ENCODE measurements around the gene TULP1.
"Not testable (repeated sequence)": the region's sequence is repeated elsewhere in the genome, so short reads cannot be mapped to it uniquely, and the experiment has no call there.

TULP1 gene

DNA sequence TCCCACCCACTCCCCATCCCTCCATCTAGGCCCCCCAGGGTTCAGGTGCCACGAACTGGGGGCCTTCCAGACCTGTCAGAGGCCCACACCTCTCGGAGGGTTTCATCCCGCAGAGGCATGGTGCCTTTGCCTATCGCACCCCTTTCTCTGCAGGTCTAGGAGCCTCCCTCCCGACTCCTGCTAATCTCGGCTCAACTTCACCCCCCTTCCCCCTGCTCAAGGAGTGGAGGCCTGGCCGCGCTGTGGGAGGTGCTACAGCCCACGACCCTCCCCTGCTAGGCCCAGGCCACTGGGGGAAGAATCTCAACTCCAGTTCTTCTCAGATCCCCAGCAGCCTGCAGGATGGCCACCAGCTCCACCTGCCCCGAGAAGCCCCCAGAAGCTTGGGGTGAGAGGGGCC, at the start of gene TULP1:
TULP1 (minus strand) TSS at position 157 of the 400 bp plus-strand sequence; CDS start at position 119, 38 bp downstream.
- no peak for DNase-seq (ENCODE audit: low spot score)

DNA sequence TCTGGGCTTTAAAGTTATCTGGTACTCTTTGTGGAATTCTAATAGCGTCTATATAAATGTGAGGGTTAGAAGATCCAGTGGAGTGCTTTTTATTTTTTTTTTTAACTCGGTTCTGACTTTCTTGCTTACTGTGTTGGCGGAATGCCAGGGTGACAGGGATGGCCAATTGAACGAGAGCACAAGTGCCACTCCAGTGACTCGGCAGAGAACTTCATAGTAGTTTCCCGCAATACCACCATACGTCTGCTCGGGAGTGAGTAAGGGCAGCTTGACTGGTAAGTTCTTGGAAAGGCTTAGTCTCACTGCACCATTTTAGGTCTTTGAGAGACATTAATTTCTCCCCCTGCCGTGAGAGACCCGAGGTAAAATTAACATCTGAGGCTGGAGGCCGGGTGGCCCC, 49.4 kb upstream of the TULP1 start:
- no peak for DNase-seq (ENCODE audit: low spot score)

DNA sequence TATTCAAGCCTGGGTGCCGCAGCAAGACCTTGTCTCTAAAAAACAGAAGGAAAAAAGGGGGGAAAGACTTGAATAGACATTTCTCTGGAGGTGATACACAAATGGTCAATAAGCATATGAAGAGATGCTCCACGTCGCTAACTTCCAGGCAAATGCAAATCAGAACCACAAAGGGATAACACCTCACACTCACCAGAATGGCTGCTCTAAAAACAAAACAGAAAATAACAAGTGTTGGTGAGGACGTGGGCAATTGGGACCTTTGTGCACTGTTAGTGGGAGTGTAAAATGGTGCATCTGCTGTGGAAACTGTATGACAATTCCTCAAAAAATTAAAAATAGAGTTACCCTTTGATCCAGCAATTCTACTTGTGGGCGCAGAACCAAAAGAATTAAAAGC, 48.4 kb upstream of the TULP1 start:
- no peak for DNase-seq (ENCODE audit: low spot score)

DNA sequence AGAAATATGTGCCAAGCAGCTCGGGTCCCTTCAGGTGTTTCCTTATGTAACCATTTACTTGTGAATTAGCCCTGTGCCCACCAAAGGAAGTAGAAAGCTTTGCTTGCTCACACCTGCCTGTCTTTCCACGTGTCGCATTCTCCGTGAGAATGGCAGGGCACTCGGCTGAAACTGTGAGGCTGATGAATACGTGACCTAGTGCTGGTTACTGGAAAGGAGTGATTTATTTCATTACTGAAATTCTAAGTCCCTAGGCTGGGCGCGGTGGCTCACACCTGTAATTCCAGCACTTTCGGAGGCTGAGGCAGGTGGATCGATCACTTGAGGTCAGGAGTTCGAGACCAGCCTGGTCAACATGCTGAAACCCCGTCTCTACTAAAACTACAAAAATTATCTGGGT, 45.9 kb upstream of the TULP1 start:
- no peak for DNase-seq (ENCODE audit: low spot score)

DNA sequence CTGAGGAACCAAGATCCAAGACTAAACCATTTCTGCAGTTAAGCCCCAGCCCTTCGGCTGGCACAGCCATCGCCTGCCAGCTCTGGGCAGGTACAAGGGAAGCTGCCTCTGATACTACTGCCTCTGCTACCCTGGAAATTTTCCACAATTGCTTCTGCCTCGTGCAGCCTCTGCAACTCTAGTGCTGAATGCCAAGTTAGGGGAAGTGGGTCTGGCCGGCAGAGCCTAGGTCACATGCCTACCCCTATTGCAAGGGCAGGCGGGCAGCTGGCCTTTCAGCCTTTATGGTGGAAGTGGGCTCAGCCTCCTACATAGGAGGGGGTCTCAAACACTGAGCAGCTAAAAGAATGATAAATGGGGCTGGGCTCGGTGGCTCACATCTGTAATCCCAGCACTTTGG, 44.5 kb upstream of the TULP1 start:
- no peak for DNase-seq (ENCODE audit: low spot score)

DNA sequence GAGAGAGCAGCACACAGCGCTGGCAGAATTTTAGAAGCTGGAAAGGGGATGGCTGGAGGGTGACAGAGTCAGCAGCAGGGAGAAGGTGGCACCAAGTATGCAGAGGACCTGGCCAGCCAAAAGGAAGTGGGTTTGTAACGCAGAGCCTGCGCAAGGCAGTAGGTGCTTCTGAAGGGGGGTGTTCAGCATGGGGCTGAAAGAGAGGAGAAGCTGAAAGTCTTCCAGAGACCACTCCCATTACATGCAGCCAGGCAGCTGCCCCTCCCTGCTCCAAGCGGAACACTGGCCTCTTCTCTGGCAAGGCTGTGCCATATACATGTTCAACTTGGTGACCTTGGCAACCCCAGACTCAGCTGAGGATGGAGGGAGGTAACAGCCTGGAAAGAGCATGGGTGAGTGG, 42.1 kb upstream of the TULP1 start:
- no peak for DNase-seq (ENCODE audit: low spot score)

DNA sequence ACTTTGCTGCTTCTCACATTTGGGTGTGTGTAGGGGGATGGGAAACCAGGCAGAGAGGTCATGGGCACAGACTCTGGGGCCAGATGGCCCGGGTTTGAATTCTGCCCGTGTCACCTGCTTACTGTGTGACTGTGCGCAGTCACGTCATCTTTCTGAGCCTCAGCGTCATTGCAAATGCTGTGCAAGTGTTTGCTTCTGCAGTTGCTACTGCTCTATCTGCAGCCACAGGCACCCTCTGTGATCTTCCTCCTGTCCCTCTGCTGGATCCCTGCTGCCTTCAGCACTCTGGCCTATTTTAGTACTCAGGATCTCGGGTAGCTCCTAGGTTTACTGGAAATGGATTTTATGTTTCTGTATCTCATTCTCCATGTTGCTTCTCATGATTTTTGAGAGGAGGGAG, 40.6 kb upstream of the TULP1 start:
- DNase-seq (ENCODE audit: low spot score), result no peak

DNA sequence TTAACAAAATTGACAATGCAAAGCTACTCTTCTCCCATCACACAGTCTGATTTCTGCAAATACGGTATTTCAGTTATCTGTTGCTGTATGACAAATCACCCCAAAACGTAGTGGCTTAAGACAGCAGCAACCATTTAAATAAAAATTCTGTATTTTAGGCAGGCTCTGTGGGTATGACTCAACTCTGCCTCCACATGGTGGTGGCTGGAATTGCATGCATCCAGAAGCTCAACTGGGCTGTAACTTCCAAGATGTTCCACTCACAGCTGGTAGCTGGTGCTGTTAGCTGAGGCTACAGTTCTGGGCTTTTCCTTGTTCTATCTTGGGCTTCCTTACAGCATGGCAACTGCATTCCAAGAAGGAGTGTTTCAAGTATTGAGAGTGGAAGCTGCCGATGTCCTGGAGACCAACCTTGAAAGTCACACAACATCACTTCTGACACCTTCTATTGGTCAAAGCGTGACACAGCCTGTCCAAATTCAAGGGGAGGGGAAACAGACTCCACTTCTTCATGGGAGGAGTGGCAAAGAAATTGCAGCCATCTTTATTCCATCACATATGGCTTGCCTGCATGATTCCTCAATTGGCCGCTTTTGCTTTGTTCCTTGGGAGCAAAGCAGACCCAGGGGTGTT, 39.7 kb upstream of the TULP1 start:
- peak; percentile 61 for DNase-seq (ENCODE audit: low spot score)

DNA sequence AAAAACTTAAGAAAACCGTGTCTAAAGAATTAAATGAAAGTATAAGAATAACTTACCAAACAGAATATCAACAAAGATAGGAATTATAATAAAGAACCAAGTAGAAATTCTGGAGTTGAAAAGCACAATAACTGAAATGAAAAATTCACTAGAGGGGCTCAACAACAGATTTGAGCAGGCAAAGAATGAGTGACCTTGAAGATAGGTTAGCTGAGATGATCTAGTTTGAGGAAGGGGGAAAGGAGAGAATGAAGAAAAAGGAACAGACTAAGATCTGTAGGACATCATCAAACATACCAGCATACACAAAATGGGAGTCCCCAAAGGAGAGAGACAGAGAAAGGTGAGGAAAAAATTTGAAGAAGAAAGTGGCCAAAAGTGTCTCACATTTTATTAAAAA, 37.7 kb upstream of the TULP1 start:
- no peak for DNase-seq (ENCODE audit: low spot score)

DNA sequence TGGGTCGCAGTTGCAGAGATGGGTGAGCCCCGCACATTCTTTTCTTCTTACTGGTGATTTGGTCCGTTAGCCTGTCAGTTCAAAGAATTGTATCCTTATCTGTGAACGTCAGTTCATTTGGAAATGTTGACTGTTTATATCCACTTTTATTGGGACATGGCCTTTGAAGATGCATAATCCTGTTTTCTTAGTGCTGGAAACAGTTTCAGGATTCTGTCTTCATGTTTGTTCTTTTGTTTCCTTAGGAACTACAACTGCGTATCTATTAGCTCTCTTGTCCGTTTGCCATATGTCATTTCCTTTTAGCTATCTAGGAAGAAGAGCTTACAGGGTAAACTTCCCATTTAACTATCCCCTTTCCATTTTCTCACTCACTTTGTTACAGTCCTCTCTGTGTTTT, 35.0 kb upstream of the TULP1 start:
- DNase-seq (ENCODE audit: low spot score), result no peak

DNA sequence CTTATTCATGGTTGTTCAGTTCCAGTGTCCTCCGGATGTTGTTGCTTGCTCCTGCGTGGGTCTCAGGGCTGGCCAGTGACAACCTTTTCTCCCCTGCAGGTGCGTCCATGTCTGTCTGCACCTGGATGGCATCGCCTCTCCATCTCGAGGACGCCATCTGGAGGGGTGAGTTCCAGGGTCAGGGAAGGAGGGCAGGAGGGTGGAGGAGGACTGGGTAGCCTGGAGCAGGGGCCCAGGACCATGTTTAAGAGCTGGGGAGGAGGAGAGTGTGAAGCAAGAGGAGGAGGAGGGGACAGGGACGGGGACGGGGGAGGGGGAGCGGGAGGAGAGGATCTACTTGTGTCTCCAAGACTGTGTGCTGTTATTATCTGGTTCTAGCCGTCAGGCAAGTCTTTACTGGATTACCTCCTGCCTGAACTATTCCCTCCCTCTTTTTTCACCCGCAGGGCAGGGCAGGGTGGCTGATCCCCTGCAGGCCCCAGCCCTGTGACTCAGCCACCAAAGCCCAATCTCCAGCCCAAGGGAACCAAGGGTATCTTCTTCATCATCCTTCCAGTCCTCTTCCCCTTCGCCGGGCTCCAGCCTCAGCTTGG, 32.2 kb upstream of the TULP1 start:
- DNase-seq (ENCODE audit: low spot score), result no peak

DNA sequence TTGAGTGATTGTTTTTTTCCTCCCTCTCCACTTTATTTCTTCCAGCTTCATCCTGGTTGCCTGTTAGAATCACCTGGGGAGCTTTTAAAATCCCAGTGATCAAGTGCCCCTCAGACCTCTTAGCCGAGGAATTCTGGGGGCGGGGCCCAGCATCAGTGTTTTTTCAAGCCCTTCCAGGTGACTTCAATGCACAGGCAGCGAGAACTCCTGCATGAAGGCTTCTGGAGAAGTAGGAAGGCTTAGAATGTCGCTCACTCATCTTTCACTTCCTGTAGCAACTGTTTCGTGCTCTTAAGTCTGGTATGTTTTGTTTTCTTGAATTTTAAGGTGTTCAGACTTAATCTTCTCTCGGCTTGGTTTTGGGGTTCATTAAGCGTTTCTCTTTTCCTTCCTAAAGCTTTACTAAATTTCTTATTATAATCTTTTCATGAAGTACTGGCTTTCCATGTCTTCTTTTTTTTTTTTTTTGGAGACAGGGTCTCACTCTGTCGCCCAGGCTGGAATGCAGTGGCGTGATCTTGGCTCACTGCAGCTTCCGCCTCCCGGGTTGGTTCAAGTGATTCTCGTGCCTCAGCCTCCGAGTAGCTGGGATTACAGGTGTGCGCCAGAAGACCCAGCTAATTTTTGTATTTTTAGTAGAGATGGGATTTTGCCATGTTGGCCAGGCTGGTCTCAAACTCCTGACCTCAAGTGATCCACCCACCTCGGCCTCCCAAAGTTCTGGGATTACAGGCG, 30.9 kb upstream of the TULP1 start:
- DNase-seq (ENCODE audit: low spot score), result no peak

DNA sequence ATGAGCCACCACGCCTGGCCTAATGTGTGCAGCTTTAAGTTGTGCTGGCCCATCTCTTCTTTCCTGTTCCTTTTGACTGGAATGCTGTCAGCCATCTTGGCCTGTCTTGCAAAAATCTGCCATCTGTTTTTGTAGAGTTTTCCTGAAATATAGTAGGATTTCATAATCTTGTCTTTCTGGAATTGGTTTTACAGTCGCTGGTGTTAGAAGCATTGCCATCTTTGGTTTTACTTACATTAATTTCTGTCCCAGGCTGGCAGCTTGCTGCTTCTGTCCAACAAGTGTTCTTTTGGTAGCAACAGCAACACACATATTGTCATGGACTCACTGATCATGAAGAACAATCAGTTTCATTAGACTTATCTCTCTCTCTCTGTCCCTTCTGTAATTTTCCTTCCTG, 29.1 kb upstream of the TULP1 start:
- no peak for DNase-seq (ENCODE audit: low spot score)

DNA sequence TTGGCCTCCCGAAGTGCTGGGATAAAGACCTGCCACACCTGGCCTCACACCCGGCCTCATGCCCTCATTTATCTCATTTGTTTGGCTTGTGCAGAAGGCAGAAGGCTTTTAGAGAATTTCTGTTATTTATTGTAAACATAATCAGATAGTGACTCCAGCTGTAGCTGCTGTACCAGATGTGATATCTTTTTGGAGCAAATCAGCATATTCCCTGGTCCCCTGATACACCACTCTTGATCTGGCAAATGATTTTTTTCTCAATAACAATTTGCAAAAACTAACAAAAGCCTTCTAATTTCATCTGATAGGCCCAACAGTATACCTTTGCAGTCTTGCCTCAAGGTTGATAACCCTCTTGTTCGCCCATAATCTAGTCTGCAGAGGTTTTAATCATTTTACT, 26.5 kb upstream of the TULP1 start:
- DNase-seq (ENCODE audit: low spot score), result no peak

DNA sequence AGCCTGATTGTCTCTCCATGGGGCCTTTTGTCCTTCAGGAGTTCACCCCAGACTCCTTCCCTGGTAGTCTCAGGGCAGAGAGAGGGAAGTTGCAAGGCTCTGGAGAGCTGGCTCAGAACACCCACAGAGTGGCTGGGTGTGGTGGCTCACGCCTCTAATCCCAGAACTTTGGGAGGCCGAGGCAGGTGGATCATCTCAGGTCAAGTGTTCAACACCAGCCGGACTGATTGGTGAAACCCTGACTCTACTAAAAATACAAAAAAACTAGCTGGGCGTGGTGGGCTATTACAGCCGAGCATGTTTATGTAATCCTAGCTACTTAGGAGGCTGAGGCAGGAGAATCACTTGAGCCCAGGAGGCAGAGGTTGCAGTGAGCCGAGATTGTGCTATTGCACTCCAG, 23.2 kb upstream of the TULP1 start:
- not testable (repeated sequence) for DNase-seq (ENCODE audit: low spot score)

DNA sequence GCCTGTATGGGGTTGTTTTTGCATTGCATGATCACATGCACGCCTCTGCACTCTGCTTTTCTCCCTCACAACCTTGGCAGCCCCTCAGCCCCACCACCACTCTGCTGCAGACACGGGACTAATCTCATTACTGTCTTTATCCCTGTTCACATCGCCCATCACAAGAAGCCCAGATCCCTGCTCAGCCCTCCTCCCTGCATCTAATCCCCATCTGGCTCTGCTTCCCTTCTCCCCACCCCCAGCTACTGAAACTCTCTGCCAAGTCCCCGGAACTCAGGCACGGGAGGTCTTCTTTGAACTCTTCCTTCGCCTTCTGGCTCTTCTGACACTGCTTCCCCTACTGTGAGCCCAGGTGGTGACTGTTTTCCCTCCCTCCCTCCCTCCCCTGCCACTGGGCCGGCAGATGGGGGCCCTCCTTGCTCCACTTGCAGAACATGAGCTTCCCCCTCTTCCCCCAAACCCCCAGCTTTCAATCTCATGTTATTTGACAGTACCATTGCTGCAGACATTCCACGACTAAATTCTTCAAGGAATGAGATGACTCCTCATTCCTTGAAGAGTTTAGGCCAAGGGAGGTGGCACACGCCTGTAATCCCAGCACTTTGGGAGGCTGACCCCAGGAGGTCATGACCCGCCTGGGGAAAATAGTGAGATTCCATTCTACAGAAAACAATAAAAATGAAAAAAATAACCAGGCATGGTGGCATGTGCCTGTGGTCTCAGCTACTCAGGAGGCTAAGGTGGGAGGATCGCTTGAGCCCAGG, 21.9 kb upstream of the TULP1 start:
- no peak for DNase-seq (ENCODE audit: low spot score)

DNA sequence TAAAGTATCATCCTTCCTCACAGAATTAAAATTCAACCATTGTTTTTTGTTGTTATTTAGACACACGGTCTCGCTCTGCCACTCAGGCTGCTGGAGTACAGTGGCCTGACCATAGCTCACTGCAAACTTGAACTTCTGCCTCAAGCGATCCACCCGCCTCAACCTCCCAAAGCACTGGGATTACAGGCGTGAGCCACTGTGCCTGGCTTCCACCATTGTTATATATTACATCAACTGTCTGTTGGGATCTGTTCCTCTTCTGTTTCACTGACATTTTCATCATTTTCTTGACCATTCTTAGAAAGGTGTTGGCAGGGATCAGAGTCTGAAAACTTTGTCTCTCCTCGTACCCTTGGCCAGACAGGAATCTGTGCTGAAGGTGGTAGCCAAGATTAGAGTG, 21.3 kb upstream of the TULP1 start:
- no peak for DNase-seq (ENCODE audit: low spot score)

DNA sequence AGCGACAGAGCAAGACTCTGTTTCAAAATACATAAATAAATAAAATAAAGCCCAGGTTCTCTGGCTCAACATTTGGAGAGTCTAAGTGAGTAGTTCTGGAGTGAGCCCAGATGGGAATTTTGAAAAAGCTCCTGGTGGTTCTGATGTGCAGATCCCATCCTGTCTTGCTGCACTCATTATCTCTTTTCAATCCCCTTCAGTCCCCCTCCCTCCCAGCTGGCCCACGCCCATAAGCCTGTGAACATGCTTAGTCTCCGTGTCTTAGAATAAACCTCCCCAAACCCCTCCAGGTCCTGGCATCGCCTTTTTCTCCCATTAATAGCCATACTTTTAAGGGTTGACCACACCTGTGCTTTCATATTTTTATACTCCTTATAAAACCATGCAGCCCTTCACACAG, 19.4 kb upstream of the TULP1 start:
- DNase-seq (ENCODE audit: low spot score), result no peak

DNA sequence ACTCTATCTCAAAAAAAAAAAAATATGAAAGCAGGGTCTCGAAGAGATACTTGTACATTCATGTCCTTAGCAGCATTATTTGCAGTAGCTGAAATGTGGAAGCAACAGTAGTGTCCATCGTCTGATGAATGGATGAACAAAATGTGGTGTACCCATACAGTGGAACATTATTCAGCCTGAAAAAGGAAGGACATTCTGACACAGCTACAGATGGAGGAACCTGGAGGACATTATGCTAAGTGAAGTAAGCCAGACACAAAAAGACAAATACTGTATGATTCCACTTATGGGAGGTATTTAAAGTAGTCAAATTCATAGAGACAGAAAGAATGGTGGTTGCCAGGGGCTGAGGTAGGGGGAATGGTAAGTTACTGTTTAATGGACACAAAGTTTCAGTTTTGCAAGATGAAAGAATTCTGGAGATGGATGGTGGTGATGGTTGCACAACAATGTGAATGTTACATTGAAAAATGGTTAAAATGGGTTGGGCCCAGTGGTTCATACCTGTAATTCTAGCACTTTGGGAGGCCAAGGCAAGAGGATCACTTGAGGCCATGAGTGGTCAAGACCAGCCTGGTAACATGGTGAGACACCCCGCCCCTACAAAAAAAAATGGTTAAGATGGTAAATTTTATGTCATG, 11.8 kb upstream of the TULP1 start:
- no peak for DNase-seq (ENCODE audit: low spot score)

DNA sequence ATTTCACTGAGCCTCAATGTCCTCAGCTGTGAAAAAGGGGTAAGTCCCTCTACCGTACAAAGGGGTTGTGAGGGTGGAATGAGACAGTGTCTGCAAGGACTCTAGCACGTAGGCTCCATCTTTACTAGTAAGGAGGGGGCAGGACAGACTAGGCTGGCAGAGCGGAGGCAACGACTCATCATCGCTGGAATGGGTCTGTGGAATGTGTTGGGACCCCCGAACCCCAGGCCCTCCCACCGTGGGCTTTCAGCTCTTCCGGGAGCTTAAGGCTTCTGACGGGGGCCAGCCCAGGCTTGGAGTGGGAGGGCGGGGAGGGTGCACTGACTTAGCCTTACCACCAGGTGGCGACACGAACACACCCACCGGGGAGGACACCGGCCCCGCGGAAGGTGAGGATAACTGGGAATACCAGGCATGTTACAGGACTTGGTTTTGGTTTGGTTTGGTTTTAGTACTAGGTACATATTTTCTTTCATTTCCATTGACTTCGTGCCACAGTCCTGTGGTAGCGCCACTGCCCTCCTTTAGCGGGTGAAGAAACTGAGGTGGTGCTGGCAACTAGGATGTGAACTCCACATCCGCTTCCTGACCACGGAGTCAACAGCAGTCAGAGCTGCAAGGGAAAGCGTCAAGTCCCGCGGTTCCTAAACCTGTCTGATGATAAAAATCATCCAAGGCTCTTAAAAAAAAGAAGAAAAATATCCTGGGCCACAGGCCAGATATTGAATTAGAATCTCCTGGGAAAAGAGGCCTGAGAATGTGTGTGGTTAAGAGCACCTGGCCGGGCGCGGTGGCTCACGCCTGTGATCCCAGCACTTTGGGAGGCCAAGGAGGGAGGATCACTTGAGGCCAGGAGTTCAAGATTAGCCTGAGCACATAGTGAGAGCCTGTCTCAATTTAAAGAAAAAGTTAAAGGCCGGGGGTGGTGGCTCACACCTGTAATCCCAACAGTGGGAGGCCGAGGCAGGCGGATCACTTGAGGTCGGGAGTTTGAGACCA, 10.3 kb upstream of the TULP1 start:
- peak; percentile 70 for DNase-seq (ENCODE audit: low spot score)

DNA sequence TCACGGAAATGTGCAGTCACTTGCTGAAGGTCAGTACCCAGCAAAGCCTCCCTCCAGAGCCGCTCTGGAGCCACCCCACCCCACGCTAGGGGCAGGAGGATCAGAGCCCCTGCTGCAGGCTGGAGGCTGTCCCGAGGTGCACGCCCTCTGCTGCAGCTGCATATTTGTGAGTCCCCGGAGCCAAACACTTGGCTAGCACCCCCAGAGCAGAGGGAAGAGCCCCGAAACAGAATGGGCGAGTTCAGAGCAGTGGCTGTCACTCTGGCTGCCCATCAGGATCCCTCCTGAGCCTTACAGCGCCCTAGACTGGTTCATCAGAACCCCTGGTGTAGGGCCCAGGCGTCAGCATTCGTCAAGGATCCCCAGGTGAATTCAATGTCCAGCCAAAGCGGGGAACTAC, 9.5 kb upstream of the TULP1 start:
- DNase-seq (ENCODE audit: low spot score), result no peak
